Measurements from ENCODE around the gene DNAJC17.

DNA sequence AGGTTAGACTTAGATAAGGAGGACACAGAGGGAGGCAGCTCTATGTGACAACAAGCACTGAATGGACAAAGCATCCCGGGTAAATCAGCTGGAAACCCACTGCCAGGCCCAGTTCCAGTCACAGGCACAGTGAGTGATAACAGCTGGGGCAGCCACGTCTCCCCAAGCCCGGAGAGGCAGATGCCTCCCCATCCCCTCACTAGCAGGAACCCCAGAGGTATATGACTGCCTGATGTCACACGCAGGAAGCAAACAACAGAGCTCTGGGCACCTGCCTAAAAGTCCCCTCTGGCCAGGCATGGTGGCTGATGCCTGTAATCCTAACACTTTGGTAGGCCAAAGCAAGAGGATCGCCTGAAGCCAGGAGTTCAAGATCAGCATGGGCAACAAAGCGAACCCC lies 19.3 kb downstream of the DNAJC17 start:
- TF ChIP-seq, protein P1, sequence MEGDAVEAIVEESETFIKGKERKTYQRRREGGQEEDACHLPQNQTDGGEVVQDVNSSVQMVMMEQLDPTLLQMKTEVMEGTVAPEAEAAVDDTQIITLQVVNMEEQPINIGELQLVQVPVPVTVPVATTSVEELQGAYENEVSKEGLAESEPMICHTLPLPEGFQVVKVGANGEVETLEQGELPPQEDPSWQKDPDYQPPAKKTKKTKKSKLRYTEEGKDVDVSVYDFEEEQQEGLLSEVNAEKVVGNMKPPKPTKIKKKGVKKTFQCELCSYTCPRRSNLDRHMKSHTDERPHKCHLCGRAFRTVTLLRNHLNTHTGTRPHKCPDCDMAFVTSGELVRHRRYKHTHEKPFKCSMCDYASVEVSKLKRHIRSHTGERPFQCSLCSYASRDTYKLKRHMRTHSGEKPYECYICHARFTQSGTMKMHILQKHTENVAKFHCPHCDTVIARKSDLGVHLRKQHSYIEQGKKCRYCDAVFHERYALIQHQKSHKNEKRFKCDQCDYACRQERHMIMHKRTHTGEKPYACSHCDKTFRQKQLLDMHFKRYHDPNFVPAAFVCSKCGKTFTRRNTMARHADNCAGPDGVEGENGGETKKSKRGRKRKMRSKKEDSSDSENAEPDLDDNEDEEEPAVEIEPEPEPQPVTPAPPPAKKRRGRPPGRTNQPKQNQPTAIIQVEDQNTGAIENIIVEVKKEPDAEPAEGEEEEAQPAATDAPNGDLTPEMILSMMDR (IDR thresholded peaks at IDR 0.05), result no peak
- TF ChIP-seq EZH2 (IDR thresholded peaks at IDR 0.05; ENCODE audit: borderline replicate concordance, insufficient read depth, low read depth, low read length, poor library complexity, severe bottlenecking), result no peak
